ENCODE measurements around the gene SLC25A18. TPM values are rescaled to one million over a fixed set of nuclear protein-coding genes. Genes with fewer than 3 reads are reported as not detected.

SLC25A18 gene
- total RNA-seq, 1 experiment from 2014 or later: 0.28 TPM

GRCh38 chr22:17629641-17630040 lies 66.3 kb downstream of the SLC25A18 start:
- no peak for DNase-seq
- no peak overlapping the region for H3K27ac Mint-ChIP-seq (ENCODE audit: unreplicated experiment)
- peaks cover 24% of the 10 kb centered on the region for H3K36me3 Mint-ChIP-seq (ENCODE audit: insufficient read depth, unreplicated experiment)
- CTCF ChIA-PET: no interaction called here
- H3K27me3 Mint-ChIP-seq (ENCODE audit: unreplicated experiment): no peaks in the 10 kb centered on the region
- peaks cover 18% of the 10 kb centered on the region for H3K4me1 Mint-ChIP-seq (ENCODE audit: low read depth, unreplicated experiment)
- H3K9me3 Mint-ChIP-seq (ENCODE audit: low read depth, unreplicated experiment): no peaks in the 10 kb centered on the region
- intact Hi-C loops (cut with micrococcal nuclease; ENCODE audit: unreplicated experiment): loop anchor here (5.0 kb wide), 1 partner anchor 73 kb away; no protein-coding TSS in a partner anchor
- H3K4me3 Mint-ChIP-seq (ENCODE audit: low read depth, unreplicated experiment): peak overlapping the region; percentile 40
- TF ChIP-seq CTCF (IDR thresholded peaks at IDR 0.05; ENCODE audit: unreplicated experiment): no peak
- no TSS peak for BruUV-seq (replicated peaks)

- DNase-seq: no peak
- Mint-ChIP-seq H3K4me1 (ENCODE audit: low read depth, unreplicated experiment) (peaks cover 18% of the 10 kb centered on the region), H3K4me3 (ENCODE audit: low read depth, unreplicated experiment) (no peak overlapping the region), H3K27ac (ENCODE audit: unreplicated experiment) (no peak overlapping the region), H3K27me3 (ENCODE audit: unreplicated experiment) (no peaks in the 10 kb centered on the region), H3K36me3 (ENCODE audit: insufficient read depth, unreplicated experiment) (peaks cover 20% of the 10 kb centered on the region), H3K9me3 (ENCODE audit: low read depth, unreplicated experiment) (no peaks in the 10 kb centered on the region)
- no peak for TF ChIP-seq CTCF (IDR thresholded peaks at IDR 0.05; ENCODE audit: unreplicated experiment)
- BruUV-seq (replicated peaks): no TSS peak
- CTCF ChIA-PET: no interaction called here
- intact Hi-C loops (cut with micrococcal nuclease; ENCODE audit: unreplicated experiment): no loop called here
Observed at GRCh38 chr22:17631076-17631565, 67.8 kb downstream of the SLC25A18 start.

- no peaks in the 10 kb centered on the region for H3K9me3 Mint-ChIP-seq (ENCODE audit: low read depth, unreplicated experiment)
- no peak for TF ChIP-seq CTCF (IDR thresholded peaks at IDR 0.05; ENCODE audit: unreplicated experiment)
- no TSS peak for BruUV-seq (replicated peaks)
- DNase-seq: peak; percentile 62
- H3K27me3 Mint-ChIP-seq (ENCODE audit: unreplicated experiment): no peaks in the 10 kb centered on the region
- CTCF ChIA-PET: interaction anchor here (0.7 to 0.8 kb wide), 4 partner anchors 9 to 108 kb away, joined by 3 to 4 read pairs (median 4); no protein-coding TSS in a partner anchor
- H3K27ac Mint-ChIP-seq (ENCODE audit: unreplicated experiment): peak overlapping the region; percentile 58
- H3K4me3 Mint-ChIP-seq (ENCODE audit: low read depth, unreplicated experiment): peak overlapping the region; percentile 17
- peaks cover 28% of the 10 kb centered on the region for H3K4me1 Mint-ChIP-seq (ENCODE audit: low read depth, unreplicated experiment)
- intact Hi-C loops (cut with micrococcal nuclease; ENCODE audit: unreplicated experiment): no loop called here
- H3K36me3 Mint-ChIP-seq (ENCODE audit: insufficient read depth, unreplicated experiment): peaks cover 16% of the 10 kb centered on the region
Observed at GRCh38 chr22:17633217-17633997, 70.1 kb downstream of the SLC25A18 start.

DNA sequence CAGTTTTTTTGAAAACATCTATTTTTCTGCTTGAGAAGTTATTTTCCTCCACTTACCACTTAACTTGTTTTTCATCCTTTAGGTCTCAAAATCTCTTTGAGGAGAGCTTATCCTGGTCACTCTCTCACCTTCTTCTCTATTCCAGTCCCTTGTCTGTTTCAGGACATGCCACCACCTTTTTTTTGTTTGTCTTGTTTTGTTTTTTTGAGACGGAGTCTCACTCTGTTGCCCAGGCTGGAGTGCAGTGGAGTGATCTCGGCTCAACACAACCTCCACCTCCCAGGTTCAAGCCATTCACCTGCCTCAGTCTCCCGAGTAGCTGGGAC lies 70.7 kb downstream of the SLC25A18 start:
- BruUV-seq (replicated peaks): no TSS peak
- Mint-ChIP-seq H3K9me3 (ENCODE audit: low read depth, unreplicated experiment) (no peaks in the 10 kb centered on the region), H3K4me1 (ENCODE audit: low read depth, unreplicated experiment) (peaks cover 28% of the 10 kb centered on the region), H3K4me3 (ENCODE audit: low read depth, unreplicated experiment) (peak overlapping the region; percentile 17), H3K27me3 (ENCODE audit: unreplicated experiment) (no peaks in the 10 kb centered on the region), H3K27ac (ENCODE audit: unreplicated experiment) (peak overlapping the region; percentile 58), H3K36me3 (ENCODE audit: insufficient read depth, unreplicated experiment) (peaks cover 16% of the 10 kb centered on the region)
- no peak for TF ChIP-seq CTCF (IDR thresholded peaks at IDR 0.05; ENCODE audit: unreplicated experiment)
- no peak for DNase-seq
- intact Hi-C loops (cut with micrococcal nuclease; ENCODE audit: unreplicated experiment): no loop called here
- CTCF ChIA-PET: interaction anchor here (0.8 kb wide), 2 partner anchors 76 to 97 kb away, joined by 3 to 4 read pairs; no protein-coding TSS in a partner anchor

Data from Calu3 (cell line).